ENCODE measurements around the gene LAMB4. TPM values are rescaled to one million over a fixed set of nuclear protein-coding genes. Genes with fewer than 3 reads are reported as not detected.

LAMB4 gene
- total and polyA plus RNA-seq, 2 donors (not counting 1 experiment from before 2014, with no cell fraction given), result 0.17 to 0.57 TPM

GRCh38 chr7:108069646-108070045 lies 60.5 kb downstream of the LAMB4 start:
- no peak for TF ChIP-seq EZH2 (IDR thresholded peaks at IDR 0.05; ENCODE audit: low read length, missing control alignments)
- no peak for TF ChIP-seq CTCF (conservative IDR thresholded peaks at IDR 0.05 in 1 of 2, IDR thresholded peaks at IDR 0.05 in 1 of 2; ENCODE audit: low read depth in 1 of 2, low read length in 2 of 2)
- H3K4me1 ChIP-seq (ENCODE audit: control insufficient read depth, extremely low read depth, insufficient read depth, low read length), result no peaks in the 10 kb centered on the region
- H3K9me3 ChIP-seq (ENCODE audit: control insufficient read depth, insufficient read depth, low read depth, low read length), result no peaks in the 10 kb centered on the region
- no peaks in the 10 kb centered on the region for H3K79me2 ChIP-seq (ENCODE audit: control insufficient read depth, insufficient read depth, low read length)
- no peak overlapping the region for H2AFZ ChIP-seq (ENCODE audit: low read length)
- no peak overlapping the region for H3K4me3 ChIP-seq (replicated peaks in 1 of 4; ENCODE audit: control extremely low read depth in 1 of 4, insufficient read depth in 1 of 4, low read depth in 3 of 4, low read length in 4 of 4)
- no peaks in the 10 kb centered on the region for H3K36me3 ChIP-seq (ENCODE audit: control insufficient read depth, insufficient read depth, low read length)
- no peak overlapping the region for H3K4me2 ChIP-seq (ENCODE audit: extremely low read depth, insufficient read depth, low read length)
- H3K27ac ChIP-seq (ENCODE audit: insufficient read depth, low read length), result no peak overlapping the region
- no peaks in the 10 kb centered on the region for H3K27me3 ChIP-seq (ENCODE audit: control insufficient read depth, insufficient read depth, low read length)
- no peaks in the 10 kb centered on the region for H4K20me1 ChIP-seq (ENCODE audit: control insufficient read depth, extremely low read depth, insufficient read depth, low read length)
- no peak overlapping the region for H3K9ac ChIP-seq (ENCODE audit: insufficient read depth, low read length)
- DNase-seq (ENCODE audit: low read depth in 2 of 2), result no peak

GRCh38 chr7:108067844-108068243 lies 62.3 kb downstream of the LAMB4 start:
- Histone ChIP-seq H3K27me3 (ENCODE audit: control insufficient read depth, insufficient read depth, low read length) (no peaks in the 10 kb centered on the region), H3K4me1 (ENCODE audit: control insufficient read depth, extremely low read depth, insufficient read depth, low read length) (peaks cover 2% of the 10 kb centered on the region), H3K79me2 (ENCODE audit: control insufficient read depth, insufficient read depth, low read length) (no peaks in the 10 kb centered on the region), H3K4me3 (replicated peaks in 1 of 4; ENCODE audit: control extremely low read depth in 1 of 4, insufficient read depth in 1 of 4, low read depth in 3 of 4, low read length in 4 of 4) (no peak overlapping the region), H3K27ac (ENCODE audit: insufficient read depth, low read length) (no peak overlapping the region), H3K4me2 (ENCODE audit: extremely low read depth, insufficient read depth, low read length) (no peak overlapping the region), H3K9me3 (ENCODE audit: control insufficient read depth, insufficient read depth, low read depth, low read length) (no peaks in the 10 kb centered on the region), H3K9ac (ENCODE audit: insufficient read depth, low read length) (no peak overlapping the region), H4K20me1 (ENCODE audit: control insufficient read depth, extremely low read depth, insufficient read depth, low read length) (no peaks in the 10 kb centered on the region), H3K36me3 (ENCODE audit: control insufficient read depth, insufficient read depth, low read length) (no peaks in the 10 kb centered on the region), H2AFZ (ENCODE audit: low read length) (no peak overlapping the region)
- TF ChIP-seq CTCF (conservative IDR thresholded peaks at IDR 0.05 in 1 of 2, IDR thresholded peaks at IDR 0.05 in 1 of 2; ENCODE audit: low read depth in 1 of 2, low read length in 2 of 2) (no peak), EZH2 (IDR thresholded peaks at IDR 0.05; ENCODE audit: low read length, missing control alignments) (no peak)
- DNase-seq (ENCODE audit: low read depth in 2 of 2), result no peak

- Histone ChIP-seq H3K9ac (ENCODE audit: insufficient read depth, low read length) (no peak overlapping the region), H3K27ac (ENCODE audit: insufficient read depth, low read length) (no peak overlapping the region), H3K27me3 (ENCODE audit: control insufficient read depth, insufficient read depth, low read length) (no peaks in the 10 kb centered on the region), H3K79me2 (ENCODE audit: control insufficient read depth, insufficient read depth, low read length) (no peaks in the 10 kb centered on the region), H3K4me2 (ENCODE audit: extremely low read depth, insufficient read depth, low read length) (no peak overlapping the region), H3K9me3 (ENCODE audit: control insufficient read depth, insufficient read depth, low read depth, low read length) (no peaks in the 10 kb centered on the region), H4K20me1 (ENCODE audit: control insufficient read depth, extremely low read depth, insufficient read depth, low read length) (no peaks in the 10 kb centered on the region), H3K4me1 (ENCODE audit: control insufficient read depth, extremely low read depth, insufficient read depth, low read length) (peaks cover 8% of the 10 kb centered on the region), H2AFZ (ENCODE audit: low read length) (no peak overlapping the region), H3K4me3 (replicated peaks in 1 of 4; ENCODE audit: control extremely low read depth in 1 of 4, insufficient read depth in 1 of 4, low read depth in 3 of 4, low read length in 4 of 4) (no peak overlapping the region), H3K36me3 (ENCODE audit: control insufficient read depth, insufficient read depth, low read length) (no peaks in the 10 kb centered on the region)
- no peak for TF ChIP-seq CTCF (conservative IDR thresholded peaks at IDR 0.05 in 1 of 2, IDR thresholded peaks at IDR 0.05 in 1 of 2; ENCODE audit: low read depth in 1 of 2, low read length in 2 of 2)
- no peak for TF ChIP-seq EZH2 (IDR thresholded peaks at IDR 0.05; ENCODE audit: low read length, missing control alignments)
- no peak for DNase-seq (ENCODE audit: low read depth in 2 of 2)
These were observed 63.7 kb downstream of the LAMB4 start for GRCh38 chr7:108066486-108066885.
